ENCODE measurements around the gene RALY.

RALY gene

GRCh38 chr20:34016736-34017135 is 23.0 kb downstream of the RALY start:
- Histone ChIP-seq H3K27ac (ENCODE audit: poor library complexity, severe bottlenecking) (peak overlapping the region; percentile 35), H3K9me3 (ENCODE audit: severe bottlenecking) (no peaks in the 10 kb centered on the region), H3K4me1 (ENCODE audit: insufficient read depth, poor library complexity, severe bottlenecking) (peaks cover 30% of the 10 kb centered on the region), H3K4me3 (ENCODE audit: severe bottlenecking) (no peak overlapping the region), H3K27me3 (ENCODE audit: insufficient read depth, poor library complexity, severe bottlenecking) (no peaks in the 10 kb centered on the region), H3K36me3 (ENCODE audit: low read depth) (peaks cover 7% of the 10 kb centered on the region; the same call in 1 of the 2 replicates)
- DNase-seq (ENCODE audit: low spot score): no peak
- no peak for ATAC-seq (ENCODE audit: low read depth)
- TF ChIP-seq CTCF (IDR thresholded peaks at IDR 0.05; ENCODE audit: poor library complexity, severe bottlenecking): no peak

GRCh38 chr20:34017610-34018009 is 23.9 kb downstream of the RALY start:
- peak; percentile 90 for ATAC-seq (ENCODE audit: low read depth)
- Histone ChIP-seq H3K36me3 (ENCODE audit: low read depth) (peaks cover 7% of the 10 kb centered on the region; the same call in 1 of the 2 replicates), H3K4me1 (ENCODE audit: insufficient read depth, poor library complexity, severe bottlenecking) (peaks cover 30% of the 10 kb centered on the region), H3K9me3 (ENCODE audit: severe bottlenecking) (no peaks in the 10 kb centered on the region), H3K4me3 (ENCODE audit: severe bottlenecking) (no peak overlapping the region), H3K27ac (ENCODE audit: poor library complexity, severe bottlenecking) (peak overlapping the region; percentile 35), H3K27me3 (ENCODE audit: insufficient read depth, poor library complexity, severe bottlenecking) (no peaks in the 10 kb centered on the region)
- peak; percentile 82 for DNase-seq (ENCODE audit: low spot score)
- TF ChIP-seq CTCF (IDR thresholded peaks at IDR 0.05; ENCODE audit: poor library complexity, severe bottlenecking): no peak

- Histone ChIP-seq H3K4me3 (ENCODE audit: severe bottlenecking) (no peak overlapping the region), H3K4me1 (ENCODE audit: insufficient read depth, poor library complexity, severe bottlenecking) (peaks cover 30% of the 10 kb centered on the region), H3K27ac (ENCODE audit: poor library complexity, severe bottlenecking) (peak overlapping the region; percentile 35), H3K27me3 (ENCODE audit: insufficient read depth, poor library complexity, severe bottlenecking) (no peaks in the 10 kb centered on the region), H3K36me3 (ENCODE audit: low read depth) (peaks cover 7% of the 10 kb centered on the region; the same call in 1 of the 2 replicates), H3K9me3 (ENCODE audit: severe bottlenecking) (no peaks in the 10 kb centered on the region)
- no peak for DNase-seq (ENCODE audit: low spot score)
- no peak for TF ChIP-seq CTCF (IDR thresholded peaks at IDR 0.05; ENCODE audit: poor library complexity, severe bottlenecking)
- no peak for ATAC-seq (ENCODE audit: low read depth)
These were observed 24.5 kb downstream of the RALY start for GRCh38 chr20:34018166-34018565.

- DNase-seq (ENCODE audit: low spot score): no peak
- H3K36me3 ChIP-seq (ENCODE audit: low read depth): peaks cover 7% of the 10 kb centered on the region; the same call in 1 of the 2 replicates
- peaks cover 19% of the 10 kb centered on the region for H3K4me1 ChIP-seq (ENCODE audit: insufficient read depth, poor library complexity, severe bottlenecking)
- no peaks in the 10 kb centered on the region for H3K9me3 ChIP-seq (ENCODE audit: severe bottlenecking)
- no peak overlapping the region for H3K27ac ChIP-seq (ENCODE audit: poor library complexity, severe bottlenecking)
- no peak overlapping the region for H3K4me3 ChIP-seq (ENCODE audit: severe bottlenecking)
- ATAC-seq (ENCODE audit: low read depth): no peak
- H3K27me3 ChIP-seq (ENCODE audit: insufficient read depth, poor library complexity, severe bottlenecking): no peaks in the 10 kb centered on the region
- peak; percentile 69 for TF ChIP-seq CTCF (IDR thresholded peaks at IDR 0.05; ENCODE audit: poor library complexity, severe bottlenecking)
These were observed 28.6 kb downstream of the RALY start for GRCh38 chr20:34022151-34022838.

GRCh38 chr20:34022839-34023234 is 29.1 kb downstream of the RALY start:
- no peak for TF ChIP-seq CTCF (IDR thresholded peaks at IDR 0.05; ENCODE audit: poor library complexity, severe bottlenecking)
- ATAC-seq (ENCODE audit: low read depth) (no peak), DNase-seq (ENCODE audit: low spot score) (no peak)
- Histone ChIP-seq H3K27ac (ENCODE audit: poor library complexity, severe bottlenecking) (no peak overlapping the region), H3K9me3 (ENCODE audit: severe bottlenecking) (no peaks in the 10 kb centered on the region), H3K4me1 (ENCODE audit: insufficient read depth, poor library complexity, severe bottlenecking) (peaks cover 13% of the 10 kb centered on the region), H3K36me3 (ENCODE audit: low read depth) (peaks cover 7% of the 10 kb centered on the region; the same call in 1 of the 2 replicates), H3K27me3 (ENCODE audit: insufficient read depth, poor library complexity, severe bottlenecking) (no peaks in the 10 kb centered on the region), H3K4me3 (ENCODE audit: severe bottlenecking) (no peak overlapping the region)
